ENCODE data around the gene MTHFD1L. TPM values are rescaled to one million over a fixed set of nuclear protein-coding genes. Genes with fewer than 3 reads are reported as not detected.

The MTHFD1L gene
- total RNA-seq, 3 donors from 2014 or later: 3.5 to 15.1 (median 11.0) TPM

DNA sequence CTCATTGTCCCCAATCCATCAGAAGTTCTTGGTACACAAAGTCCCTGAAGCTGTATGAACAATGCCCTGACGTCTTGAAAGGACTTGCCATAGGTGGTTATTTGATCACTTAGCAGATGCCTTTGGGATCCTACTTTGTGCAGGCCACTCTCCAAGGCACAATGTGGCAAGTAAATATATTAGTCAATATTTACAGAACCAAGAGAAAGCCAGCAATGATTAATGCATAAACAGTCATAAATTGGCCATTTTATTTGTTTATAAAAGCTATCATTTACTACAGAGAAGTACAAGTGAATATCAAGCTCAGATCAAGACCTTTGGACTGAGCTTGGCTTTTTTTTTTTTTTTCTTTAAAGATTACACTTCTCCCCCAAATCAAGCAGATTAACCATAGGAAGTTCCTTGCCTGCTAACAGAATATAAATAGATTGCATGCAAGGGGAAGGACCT lies 161.8 kb downstream of the MTHFD1L start:
- Histone ChIP-seq H3K27ac (no peak overlapping the region), H3K27me3 (no peaks in the 10 kb centered on the region), H3K36me3 (no peaks in the 10 kb centered on the region), H3K4me1 (no peaks in the 10 kb centered on the region), H3K9me3 (no peaks in the 10 kb centered on the region), H3K4me3 (no peak overlapping the region)
- no peak for TF ChIP-seq CTCF (IDR thresholded peaks at IDR 0.05)
- no peak for TF ChIP-seq POLR2A (IDR thresholded peaks at IDR 0.05)
- DNase-seq (ENCODE audit: low spot score in 2 of 2): no peak
- intact Hi-C loops (cut with DNase I; ENCODE audit: low total_unique reads): no loop called here

GRCh38 chr6:151027936-151028838 lies 162.7 kb downstream of the MTHFD1L start:
- no peak for TF ChIP-seq CTCF (IDR thresholded peaks at IDR 0.05)
- TF ChIP-seq POLR2A (IDR thresholded peaks at IDR 0.05): no peak
- TF ChIP-seq POLR2AphosphoS5 (IDR thresholded peaks at IDR 0.05): no peak

GRCh38 chr6:151029970-151030369 lies 164.5 kb downstream of the MTHFD1L start:
- H3K27me3 ChIP-seq: no peaks in the 10 kb centered on the region
- intact Hi-C loops (cut with DNase I; ENCODE audit: low total_unique reads): no loop called here
- H3K9me3 ChIP-seq: no peaks in the 10 kb centered on the region
- H3K36me3 ChIP-seq: no peaks in the 10 kb centered on the region
- no peak overlapping the region for H3K4me3 ChIP-seq
- H3K4me1 ChIP-seq: no peaks in the 10 kb centered on the region
- no peak overlapping the region for H3K27ac ChIP-seq
- no peak for DNase-seq (ENCODE audit: low spot score in 2 of 2)
- TF ChIP-seq POLR2AphosphoS5 (IDR thresholded peaks at IDR 0.05) (no peak), POLR2A (IDR thresholded peaks at IDR 0.05) (no peak), CTCF (IDR thresholded peaks at IDR 0.05) (no peak)

More at GRCh38 chr6:151027936-151028838, 162.7 kb downstream of the MTHFD1L start:
- intact Hi-C loops (cut with DNase I; ENCODE audit: low total_unique reads): no loop called here
- Histone ChIP-seq H3K27ac (no peak overlapping the region), H3K4me3 (no peak overlapping the region), H3K9me3 (no peaks in the 10 kb centered on the region), H3K27me3 (no peaks in the 10 kb centered on the region), H3K4me1 (no peaks in the 10 kb centered on the region), H3K36me3 (no peaks in the 10 kb centered on the region)
- no peak for DNase-seq (ENCODE audit: low spot score in 2 of 2)

DNA sequence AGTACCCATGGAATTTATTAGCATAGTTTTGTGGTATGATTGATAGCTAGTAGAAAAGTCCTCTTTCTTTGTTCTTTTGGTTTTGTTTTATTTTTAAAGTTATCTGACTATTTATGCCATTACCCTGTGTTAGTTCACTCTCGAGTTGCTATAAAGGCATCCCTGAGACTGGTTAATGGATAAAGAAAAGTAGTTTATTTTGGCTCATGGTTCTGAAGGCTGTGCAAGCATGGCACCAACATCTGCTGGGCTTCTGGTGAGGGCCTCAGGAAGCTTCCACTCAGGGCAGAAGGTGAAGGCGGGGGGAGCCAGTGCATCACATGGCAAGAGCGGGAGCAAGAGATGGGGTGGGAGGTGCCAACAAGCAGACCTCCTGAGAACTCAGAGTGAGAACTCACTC lies 166.5 kb downstream of the MTHFD1L start:
- no peaks in the 10 kb centered on the region for H3K36me3 ChIP-seq
- H3K4me3 ChIP-seq: no peak overlapping the region
- H3K4me1 ChIP-seq: no peaks in the 10 kb centered on the region
- intact Hi-C loops (cut with DNase I; ENCODE audit: low total_unique reads): no loop called here
- H3K27ac ChIP-seq: no peak overlapping the region
- no peaks in the 10 kb centered on the region for H3K9me3 ChIP-seq
- DNase-seq (ENCODE audit: low spot score in 2 of 2): no peak
- H3K27me3 ChIP-seq: no peaks in the 10 kb centered on the region
- no peak for TF ChIP-seq POLR2AphosphoS5 (IDR thresholded peaks at IDR 0.05)
- no peak for TF ChIP-seq CTCF (IDR thresholded peaks at IDR 0.05)
- no peak for TF ChIP-seq POLR2A (IDR thresholded peaks at IDR 0.05)
